ENCODE measurements around the gene PPP1R12A.
A peak's percentile ranks its signal among the peaks of the same experiment; 100 is the strongest.

PPP1R12A gene

GRCh38 chr12:79935021-79935623 lies at the start of gene PPP1R12A:
Gene PPP1R12A, minus strand, starts transcription at chr12:79935097. Its CDS starts 166 bp downstream, at chr12:79934931.
- H3K4me3 ChIP-seq (ENCODE audit: low read depth, low read length): peak within 1 kb of the TSS; percentile 76
- CTCF ChIA-PET: interaction anchor here (0.6 to 1.0 kb wide), 2 partner anchors 388 to 514 kb away, joined by 3 read pairs; no protein-coding TSS in a partner anchor
- peaks cover 5% of the 10 kb centered on the region for H3K4me1 ChIP-seq (ENCODE audit: control insufficient read depth, insufficient read depth, low read length)
- H3K9me3 ChIP-seq (ENCODE audit: control insufficient read depth, insufficient read depth, low read depth, low read length): no peaks in the 10 kb centered on the region
- POLR2A ChIA-PET: interaction anchor here (1.1 to 1.6 kb wide), 4 partner anchors 10 to 264 kb away, joined by 3 to 4 read pairs (median 3); no protein-coding TSS in a partner anchor
- no peaks in the 10 kb centered on the region for H3K36me3 ChIP-seq (ENCODE audit: control insufficient read depth in 2 of 2, insufficient read depth in 1 of 2, low read length in 2 of 2)
- H3K27ac ChIP-seq (ENCODE audit: extremely low read depth, low read depth, low read length): peak within 1 kb of the TSS; percentile 93
- TF ChIP-seq ZNF747 (tag by site-specific recombination; IDR thresholded peaks at IDR 0.05) (no peak), GLI4 (tag by site-specific recombination; IDR thresholded peaks at IDR 0.05) (no peak), BCL11B (tag by site-specific recombination; IDR thresholded peaks at IDR 0.05; ENCODE audit: low read depth) (0 out of 2 replicates have a peak, but pooled peaks have one; percentile 12), ZNF148 (tag by site-specific recombination; IDR thresholded peaks at IDR 0.05; ENCODE audit: borderline replicate concordance) (no peak), ZBTB20 (tag by site-specific recombination; IDR thresholded peaks at IDR 0.05) (peak; percentile 98), KLF1 (tag by site-specific recombination; IDR thresholded peaks at IDR 0.05) (peak; percentile 66), ZNF394 (tag by site-specific recombination; IDR thresholded peaks at IDR 0.05; ENCODE audit: borderline replicate concordance) (peak; percentile 36; the same call in 1 of the 2 replicates), ZFP37 (tag by site-specific recombination; IDR thresholded peaks at IDR 0.05) (0 out of 2 replicates have a peak, but pooled peaks have one; percentile 12), ZNF707 (tag by site-specific recombination; IDR thresholded peaks at IDR 0.05) (no peak), ZNF514 (tag by site-specific recombination; IDR thresholded peaks at IDR 0.05) (no peak), PRDM10 (tag by site-specific recombination; IDR thresholded peaks at IDR 0.05) (peak; percentile 70), ZSCAN16 (tag by site-specific recombination; IDR thresholded peaks at IDR 0.05) (no peak), KLF17 (tag by site-specific recombination; IDR thresholded peaks at IDR 0.05) (no peak), ZBTB17 (tag by site-specific recombination; IDR thresholded peaks at IDR 0.05) (peak; percentile 61), SP2 (tag by site-specific recombination; IDR thresholded peaks at IDR 0.05) (peak; percentile 94), SP3 (tag by site-specific recombination; IDR thresholded peaks at IDR 0.05) (peak; percentile 76), ZNF843 (tag by site-specific recombination; IDR thresholded peaks at IDR 0.05) (0 out of 2 replicates have a peak, but pooled peaks have one; percentile 18), ZNF223 (tag by site-specific recombination; IDR thresholded peaks at IDR 0.05) (peak; percentile 88), PBX3 (CRISPR knock-in tag; IDR thresholded peaks at IDR 0.05) (0 out of 2 replicates have a peak, but pooled peaks have one; percentile 23), ZBTB48 (tag by site-specific recombination; IDR thresholded peaks at IDR 0.05) (peak; percentile 80; the same call in 1 of the 2 replicates), ATF2 (tag by site-specific recombination; IDR thresholded peaks at IDR 0.05; ENCODE audit: low read depth) (no peak), FEZF1 (tag by site-specific recombination; IDR thresholded peaks at IDR 0.05) (no peak), ZBTB6 (tag by site-specific recombination; IDR thresholded peaks at IDR 0.05) (peak; percentile 90), ZNF561 (tag by site-specific recombination; IDR thresholded peaks at IDR 0.05; ENCODE audit: borderline replicate concordance) (peak; percentile 96), ZNF140 (tag by site-specific recombination; IDR thresholded peaks at IDR 0.05) (no peak)
